Prostate gland (tissue), 2 donors: ENCODE data around the gene ZNF814. TPM values are rescaled to one million over a fixed set of nuclear protein-coding genes. Genes with fewer than 3 reads are reported as not detected.
"Not testable (repeated sequence)": the region's sequence is repeated elsewhere in the genome, so short reads cannot be mapped to it uniquely, and the experiment has no call there.

Source experiments
- DNase-seq: peaks from one replicate; pipeline ENCODE4 v3.0.0-alpha.2; 2019; ENCODE audit warnings: low spot score
- H3K27ac ChIP-seq, 2 donors: fragments of 200-600 bp; sonication (generic); 2 replicates each; pipeline ENCODE4 v1.5.1; 2017 to 2019
- H3K27me3 ChIP-seq: fragments of 200-600 bp; sonication (generic); replicated peaks from 2 replicates; pipeline ENCODE4 v1.5.1; 2019; ENCODE audit not compliant: insufficient read depth
- H3K36me3 ChIP-seq, 2 donors: fragments of 200-600 bp; sonication (generic); 1 replicate in 1 of 2; 2 replicates in 1 of 2; pipeline versions ENCODE4 v1.5.1 to v1.8.1; 2017 to 2019
- H3K4me1 ChIP-seq: fragments of 200-600 bp; sonication (generic); replicated peaks from 2 replicates; pipeline ENCODE4 v1.5.1; 2019
- H3K4me3 ChIP-seq, 2 donors: fragments of 200-600 bp; sonication (generic); 2 replicates each; pipeline ENCODE4 v1.5.1; 2017 to 2019
- H3K9me3 ChIP-seq: fragments of 200-600 bp; sonication (generic); 2 replicates; pipeline ENCODE4 v1.5.1; 2017
- POLR2A ChIP-seq: fragments of 450-650 bp; IDR thresholded peaks from one replicate; pipeline ENCODE4 v1.6.1; 2016; ENCODE audit warnings: antibody characterized with exemption, mild to moderate bottlenecking
- POLR2AphosphoS5 ChIP-seq: sonication (generic); formaldehyde crosslinking; IDR thresholded peaks from one replicate; pipeline ENCODE4 v1.6.1; 2017; ENCODE audit warnings: antibody characterized with exemption
- WGBS: methylation state at CpG from one replicate; pipeline ENCODE4 v1.1.5; 2018; 5-methylcytosine and 5-hydroxymethylcytosine counted together
- intact Hi-C: fragments of 100-400 bp; cut with DNase I; formaldehyde crosslinking; loops from one replicate; pipeline ENCODE4 v1.14.2; 2022
- total RNA-seq, 2 donors: library from RNA; depleted of rRNA; stranded (reverse); fragments of >200 nt; gene quantifications; one replicate each; pipeline ENCODE4 v1.1.0, GENCODE V29; 2016
- TF ChIP-seq, protein P1 (sequence below), 4 experiments: fragments of 200-600 bp in 2 of 4; fragments of 450-650 bp in 2 of 4; sonication (generic) in 2 of 4; IDR thresholded peaks; 1 replicate in 3 of 4; 2 replicates in 1 of 4; pipeline ENCODE4 v1.5.1; 2016 to 2019; ENCODE audit warnings: antibody characterized with exemption in 4 of 4, mild to moderate bottlenecking in 2 of 4, moderate library complexity in 2 of 4

ZNF814 gene
- total RNA-seq, 2 donors from 2014 or later: 12.2 to 31.0 TPM

DNA sequence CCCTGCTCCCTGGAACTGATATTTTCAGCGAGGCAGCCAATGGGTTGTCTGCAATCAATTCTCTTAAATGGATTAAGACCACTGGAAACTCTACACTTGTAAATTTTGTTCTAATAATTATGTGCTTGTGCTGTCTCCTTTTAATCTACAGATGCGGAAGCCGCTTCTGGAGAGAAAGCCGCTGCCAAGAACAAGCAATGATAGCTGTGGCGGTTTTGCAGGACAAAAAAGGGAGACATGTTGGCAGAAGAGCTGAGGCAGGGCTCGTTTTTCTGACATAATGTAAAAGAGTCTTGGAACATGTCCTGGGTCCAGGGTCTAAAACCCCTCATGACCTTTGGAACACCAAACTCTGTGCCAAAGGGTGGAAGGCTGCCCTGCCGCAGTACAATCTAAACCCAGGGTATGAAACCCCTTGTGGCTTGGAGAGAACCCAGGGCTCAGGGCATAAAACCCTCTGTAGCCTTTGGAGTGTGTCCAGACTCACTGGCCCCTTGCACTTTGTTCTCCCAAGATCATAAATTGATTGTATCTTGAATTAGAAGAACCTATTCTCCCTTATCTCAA lies 14.9 kb upstream of the ZNF814 start:
- intact Hi-C loops: no loop called here
- no peak overlapping the region for H3K27ac ChIP-seq
- H3K4me1 ChIP-seq: no peaks in the 10 kb centered on the region
- no peak overlapping the region for H3K4me3 ChIP-seq
- WGBS: 67% methylated on average over 7 of the region's 7 CpGs
- H3K27me3 ChIP-seq: no peaks in the 10 kb centered on the region
- DNase-seq: no peak
- H3K36me3 ChIP-seq: no peaks in the 10 kb centered on the region
- no peaks in the 10 kb centered on the region for H3K9me3 ChIP-seq
- TF ChIP-seq POLR2A (no peak), POLR2AphosphoS5 (no peak)
- TF ChIP-seq, protein P1, sequence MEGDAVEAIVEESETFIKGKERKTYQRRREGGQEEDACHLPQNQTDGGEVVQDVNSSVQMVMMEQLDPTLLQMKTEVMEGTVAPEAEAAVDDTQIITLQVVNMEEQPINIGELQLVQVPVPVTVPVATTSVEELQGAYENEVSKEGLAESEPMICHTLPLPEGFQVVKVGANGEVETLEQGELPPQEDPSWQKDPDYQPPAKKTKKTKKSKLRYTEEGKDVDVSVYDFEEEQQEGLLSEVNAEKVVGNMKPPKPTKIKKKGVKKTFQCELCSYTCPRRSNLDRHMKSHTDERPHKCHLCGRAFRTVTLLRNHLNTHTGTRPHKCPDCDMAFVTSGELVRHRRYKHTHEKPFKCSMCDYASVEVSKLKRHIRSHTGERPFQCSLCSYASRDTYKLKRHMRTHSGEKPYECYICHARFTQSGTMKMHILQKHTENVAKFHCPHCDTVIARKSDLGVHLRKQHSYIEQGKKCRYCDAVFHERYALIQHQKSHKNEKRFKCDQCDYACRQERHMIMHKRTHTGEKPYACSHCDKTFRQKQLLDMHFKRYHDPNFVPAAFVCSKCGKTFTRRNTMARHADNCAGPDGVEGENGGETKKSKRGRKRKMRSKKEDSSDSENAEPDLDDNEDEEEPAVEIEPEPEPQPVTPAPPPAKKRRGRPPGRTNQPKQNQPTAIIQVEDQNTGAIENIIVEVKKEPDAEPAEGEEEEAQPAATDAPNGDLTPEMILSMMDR (IDR thresholded peaks at IDR 0.05): no peak

DNA sequence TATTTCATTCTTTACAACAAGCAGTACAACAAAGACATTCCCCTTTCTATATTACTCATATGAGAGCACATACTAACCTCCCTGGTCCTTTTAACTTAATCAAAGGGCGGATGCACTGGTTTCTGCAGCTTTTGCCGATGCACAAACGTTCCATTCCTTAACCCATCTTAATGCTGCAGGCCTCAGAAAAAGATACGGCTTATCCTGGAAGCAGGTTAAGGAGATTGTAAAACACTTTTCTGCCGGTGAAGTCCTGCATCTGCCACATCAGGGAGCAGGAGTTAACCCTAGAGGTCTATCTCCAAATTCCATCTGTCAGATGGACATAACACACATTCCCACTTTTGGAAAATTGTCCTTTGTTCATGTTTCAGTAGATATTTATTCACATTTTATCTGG lies 11.5 kb upstream of the ZNF814 start:
- Histone ChIP-seq H3K27ac (no peak overlapping the region), H3K36me3 (no peaks in the 10 kb centered on the region), H3K27me3 (no peaks in the 10 kb centered on the region), H3K9me3 (no peaks in the 10 kb centered on the region), H3K4me3 (no peak overlapping the region), H3K4me1 (no peaks in the 10 kb centered on the region)
- TF ChIP-seq POLR2A: no peak
- TF ChIP-seq, protein P1 (IDR thresholded peaks at IDR 0.05): no peak
- TF ChIP-seq POLR2AphosphoS5: no peak
- intact Hi-C loops: no loop called here
- 62% methylated on average over 5 of the region's 5 CpGs for WGBS
- no peak for DNase-seq

DNA sequence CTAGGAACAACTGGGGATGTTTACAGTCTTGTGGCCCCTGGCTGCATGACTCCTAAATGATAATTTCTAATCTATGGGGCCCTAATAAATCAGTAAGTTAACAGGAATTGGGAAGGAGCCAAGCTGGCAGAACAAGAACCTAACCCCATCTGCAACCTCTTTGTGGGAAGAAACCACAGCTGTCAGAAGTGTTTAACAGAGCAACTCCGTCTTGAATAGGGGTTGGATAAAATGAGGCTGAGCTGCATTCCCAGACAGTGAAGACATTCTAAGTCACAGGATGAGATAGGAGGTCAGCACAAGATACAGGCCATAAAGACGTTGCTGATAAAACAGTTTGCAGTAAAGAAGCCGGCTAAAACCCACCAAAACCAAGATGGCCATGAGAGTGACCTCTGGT lies 1.9 kb upstream of the ZNF814 start:
- DNase-seq, H3K9me3 ChIP-seq, H3K27me3 ChIP-seq, intact Hi-C loops, H3K4me3 ChIP-seq, H3K4me1 ChIP-seq, H3K27ac ChIP-seq, H3K36me3 ChIP-seq: not testable (repeated sequence)
- WGBS: 39% methylated on average over 3 of the region's 3 CpGs

DNA sequence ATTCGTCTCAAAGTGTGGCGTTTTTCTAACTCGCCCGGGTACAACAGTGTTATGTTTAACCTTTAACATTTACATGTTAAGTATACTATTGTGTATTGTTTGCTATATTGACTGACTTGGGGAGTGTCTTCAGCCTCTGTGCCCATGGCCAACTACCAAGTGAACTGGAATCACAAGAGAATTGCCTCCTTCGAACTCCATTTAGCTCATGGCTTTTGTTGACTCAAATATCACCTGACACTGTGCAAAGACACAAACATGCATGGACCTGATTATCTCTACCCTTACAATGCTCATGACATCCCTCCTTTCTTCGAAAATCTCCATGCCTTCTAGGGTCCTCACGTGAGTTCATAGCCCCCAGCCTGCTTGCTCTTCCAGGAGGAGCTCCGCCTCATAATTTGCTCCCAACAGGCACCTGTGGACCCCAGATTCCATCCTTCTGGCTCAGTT lies 704 bp downstream of the ZNF814 start:
- TF ChIP-seq POLR2AphosphoS5 (no peak), POLR2A (no peak)
- TF ChIP-seq, protein P1 (IDR thresholded peaks at IDR 0.05): no peak
- peak overlapping the region; percentile 64 to 72 for H3K27ac ChIP-seq
- H3K36me3 ChIP-seq: no peaks in the 10 kb centered on the region
- H3K4me1 ChIP-seq: no peaks in the 10 kb centered on the region
- intact Hi-C loops: no loop called here
- WGBS: 7% methylated on average over 8 of the region's 8 CpGs
- H3K4me3 ChIP-seq: peak overlapping the region; percentile 44 to 55
- no peak for DNase-seq
- no peaks in the 10 kb centered on the region for H3K9me3 ChIP-seq
- no peaks in the 10 kb centered on the region for H3K27me3 ChIP-seq

DNA sequence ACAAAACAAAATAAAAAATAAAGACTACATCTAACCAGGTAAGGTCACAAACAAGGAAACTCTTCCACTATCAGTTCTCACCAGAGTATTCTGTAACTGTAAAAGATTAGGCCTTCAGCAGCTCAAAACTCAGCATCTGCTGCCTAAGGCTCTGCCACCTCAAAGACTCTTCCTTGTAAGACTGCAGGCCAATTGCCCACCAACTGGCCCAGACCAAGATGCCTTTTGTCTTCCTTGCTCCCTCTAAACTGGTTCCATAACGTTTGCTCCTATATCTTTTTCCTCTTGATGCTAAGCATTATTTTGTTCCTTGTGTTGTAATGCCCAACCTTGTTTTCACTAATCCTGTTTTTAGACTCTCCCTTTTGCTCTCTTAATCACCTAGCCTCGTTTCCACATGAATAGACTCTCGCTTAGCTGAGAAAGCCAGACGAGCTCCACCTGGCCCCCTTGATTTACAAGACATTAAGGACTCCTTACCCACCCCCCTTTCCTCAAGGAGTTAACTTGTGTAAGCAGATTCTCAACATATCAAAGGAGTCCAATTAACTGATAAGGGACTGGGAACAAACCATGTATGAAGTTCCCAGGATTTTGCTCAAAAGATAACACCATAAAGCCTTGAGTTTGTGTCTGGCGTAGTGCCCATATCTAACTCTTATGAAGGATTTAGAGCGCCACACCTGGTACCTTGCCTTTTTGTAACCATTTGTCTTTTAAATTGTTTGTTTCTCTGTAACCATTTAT lies 1.5 kb downstream of the ZNF814 start:
- H3K27me3 ChIP-seq: no peaks in the 10 kb centered on the region
- no peaks in the 10 kb centered on the region for H3K36me3 ChIP-seq
- intact Hi-C loops: no loop called here
- no peak for DNase-seq
- H3K27ac ChIP-seq: peak overlapping the region in 1 of 2 donors; percentile 72
- TF ChIP-seq, protein P1 (IDR thresholded peaks at IDR 0.05): no peak
- no peak for TF ChIP-seq POLR2A
- no peak for TF ChIP-seq POLR2AphosphoS5
- no peaks in the 10 kb centered on the region for H3K9me3 ChIP-seq
- peak overlapping the region in 1 of 2 donors; percentile 44 for H3K4me3 ChIP-seq
- WGBS: 15% methylated on average over 6 of the region's 6 CpGs
- no peaks in the 10 kb centered on the region for H3K4me1 ChIP-seq
